Caco-2 (cell line): ENCODE results near the gene MED6. TPM values are rescaled to one million over a fixed set of nuclear protein-coding genes. Genes with fewer than 3 reads are reported as not detected.

Source experiments
- BruUV-seq: library from RNA; stranded (reverse); fragments of 400-500 nt; replicated peaks from 2 replicates; lab custom pipeline; 2021; lab: Mats Ljungman, UMichigan
- CTCF ChIA-PET: fragments of 300-600 bp; sonication (Branson Sonifier 250); formaldehyde crosslinking; loops from one replicate; lab custom pipeline; 2022; ENCODE audit warnings: antibody characterized with exemption; lab: Charles Lee
- POLR2A ChIA-PET: fragments of 300-600 bp; sonication (Branson Sonifier 250); formaldehyde crosslinking; loops from one replicate; lab custom pipeline; 2022; ENCODE audit warnings: antibody characterized with exemption; lab: Charles Lee
- DNase-seq, 2 experiments: peaks; one replicate each; pipeline versions ENCODE4 v3.0.0 to v3.0.0-alpha.2; 2020 to 2022
- H3K27me3 ChIP-seq: replicated peaks from 2 replicates; pipeline ENCODE4 v1.6.0; 2011; ENCODE audit warnings: low read length; ENCODE audit not compliant: control insufficient read depth, insufficient read depth
- H3K36me3 ChIP-seq: 2 replicates; pipeline ENCODE4 v1.5.1; 2011; ENCODE audit warnings: low read length; ENCODE audit not compliant: control insufficient read depth, insufficient read depth
- H3K4me1 ChIP-seq: fragments of 250-450 bp; sonication (Bioruptor Pico); 2 replicates; pipeline ENCODE4 v1.5.1; 2020; ENCODE audit warnings: mild to moderate bottlenecking
- H3K4me3 ChIP-seq: 2 replicates; pipeline ENCODE4 v1.5.1; 2011; ENCODE audit warnings: low read depth, mild to moderate bottlenecking, control low read depth, low read length
- H3K9me3 ChIP-seq: fragments of 250-450 bp; sonication (Bioruptor Pico); 2 replicates; pipeline ENCODE4 v1.5.1; 2020; ENCODE audit warnings: mild to moderate bottlenecking, moderate library complexity
- H3K27ac Mint-ChIP-seq: one replicate; pipeline ENCODE4 v1.8.0; 2022; ENCODE audit warnings: mixed read lengths; ENCODE audit not compliant: unreplicated experiment
- H3K27me3 Mint-ChIP-seq: one replicate; pipeline ENCODE4 v1.8.0; 2022; ENCODE audit warnings: mixed read lengths; ENCODE audit not compliant: insufficient read depth, unreplicated experiment
- H3K36me3 Mint-ChIP-seq: one replicate; pipeline ENCODE4 v1.8.0; 2022; ENCODE audit warnings: mild to moderate bottlenecking, mixed read lengths; ENCODE audit not compliant: insufficient read depth, unreplicated experiment
- H3K4me1 Mint-ChIP-seq: one replicate; pipeline ENCODE4 v1.8.0; 2022; ENCODE audit warnings: low read depth, mixed read lengths; ENCODE audit not compliant: unreplicated experiment
- H3K4me3 Mint-ChIP-seq: one replicate; pipeline ENCODE4 v1.8.0; 2022; ENCODE audit warnings: mild to moderate bottlenecking, moderate library complexity, mixed read lengths; ENCODE audit not compliant: unreplicated experiment
- H3K9me3 Mint-ChIP-seq: one replicate; pipeline ENCODE4 v1.8.0; 2022; ENCODE audit warnings: mixed read lengths; ENCODE audit not compliant: unreplicated experiment
- intact Hi-C: fragments of 100-400 bp; cut with micrococcal nuclease; formaldehyde crosslinking; loops from one replicate; pipeline ENCODE4 v1.10.0; 2022; ENCODE audit not compliant: unreplicated experiment
- total RNA-seq: library from RNA; stranded (reverse); gene quantifications from 2 replicates; pipeline ENCODE4 v1.2.3, GENCODE V29; 2022
- TF ChIP-seq, protein P1 (sequence below), 2 experiments: fragments of 200-600 bp in 1 of 2; IDR thresholded peaks; 1 replicate in 1 of 2; 2 replicates in 1 of 2; pipeline versions ENCODE4 v1.5.1 to v1.8.0; 2011 to 2022; ENCODE audit warnings: antibody characterized with exemption in 1 of 2, control low read depth in 1 of 2, inconsistent platforms in 1 of 2, low read depth in 1 of 2, low read length in 1 of 2, mild to moderate bottlenecking in 1 of 2, moderate library complexity in 1 of 2; ENCODE audit not compliant: insufficient read depth in 1 of 2, severe bottlenecking in 1 of 2, unreplicated experiment in 1 of 2

Gene MED6
- total RNA-seq, 1 experiment from 2014 or later = 55.5 TPM

DNA sequence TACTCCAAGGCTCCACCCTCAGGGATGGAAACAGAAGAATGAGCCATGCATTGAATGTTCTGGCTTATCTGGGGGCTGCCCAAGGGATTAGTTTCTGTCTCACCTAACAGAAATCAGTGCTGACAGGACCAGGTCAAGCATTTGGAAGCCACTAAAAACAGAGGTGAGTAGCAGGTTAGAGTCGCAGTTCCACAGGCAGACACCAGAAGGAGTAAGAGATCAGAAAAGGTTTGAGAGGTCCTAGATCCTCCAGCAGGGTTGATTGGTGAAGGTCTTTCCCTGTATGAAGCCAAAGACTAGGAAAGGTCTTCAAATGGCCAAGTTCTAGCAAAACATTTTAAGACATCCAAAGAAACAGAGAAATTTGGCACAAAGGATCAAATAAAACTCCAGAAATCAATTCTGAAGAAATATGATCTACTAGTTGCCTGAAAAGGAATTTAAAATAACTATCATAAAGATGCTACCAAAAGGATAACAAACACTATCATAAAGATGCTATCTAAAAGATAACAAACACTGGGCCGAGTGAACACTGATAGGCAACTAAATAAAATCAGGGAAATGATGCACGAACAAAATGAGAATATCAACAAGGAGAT lies 21.8 kb upstream of the MED6 start:
- POLR2A ChIA-PET = no interaction called here
- no peak overlapping the region for H3K4me3 Mint-ChIP-seq
- peaks cover 8% of the 10 kb centered on the region for H3K9me3 ChIP-seq
- CTCF ChIA-PET = no interaction called here
- peaks cover 1% of the 10 kb centered on the region for H3K27me3 Mint-ChIP-seq
- no TSS peak for BruUV-seq
- intact Hi-C loops = loop anchor here (1.0 to 2.0 kb wide), 4 partner anchors 92 to 350 kb away; partner anchors contain the start of gene MAP3K9
- no peak overlapping the region for H3K4me3 ChIP-seq
- peak; percentile 68 to 79 for DNase-seq
- peaks cover 21% of the 10 kb centered on the region for H3K9me3 Mint-ChIP-seq
- no peaks in the 10 kb centered on the region for H3K27me3 ChIP-seq
- no peak overlapping the region for H3K27ac Mint-ChIP-seq
- no peaks in the 10 kb centered on the region for H3K36me3 ChIP-seq
- no peaks in the 10 kb centered on the region for H3K36me3 Mint-ChIP-seq
- H3K4me1 ChIP-seq = 0 out of 2 replicates have a peak, but pooled peaks cover 6% of the 10 kb centered on the region
- TF ChIP-seq, protein P1, sequence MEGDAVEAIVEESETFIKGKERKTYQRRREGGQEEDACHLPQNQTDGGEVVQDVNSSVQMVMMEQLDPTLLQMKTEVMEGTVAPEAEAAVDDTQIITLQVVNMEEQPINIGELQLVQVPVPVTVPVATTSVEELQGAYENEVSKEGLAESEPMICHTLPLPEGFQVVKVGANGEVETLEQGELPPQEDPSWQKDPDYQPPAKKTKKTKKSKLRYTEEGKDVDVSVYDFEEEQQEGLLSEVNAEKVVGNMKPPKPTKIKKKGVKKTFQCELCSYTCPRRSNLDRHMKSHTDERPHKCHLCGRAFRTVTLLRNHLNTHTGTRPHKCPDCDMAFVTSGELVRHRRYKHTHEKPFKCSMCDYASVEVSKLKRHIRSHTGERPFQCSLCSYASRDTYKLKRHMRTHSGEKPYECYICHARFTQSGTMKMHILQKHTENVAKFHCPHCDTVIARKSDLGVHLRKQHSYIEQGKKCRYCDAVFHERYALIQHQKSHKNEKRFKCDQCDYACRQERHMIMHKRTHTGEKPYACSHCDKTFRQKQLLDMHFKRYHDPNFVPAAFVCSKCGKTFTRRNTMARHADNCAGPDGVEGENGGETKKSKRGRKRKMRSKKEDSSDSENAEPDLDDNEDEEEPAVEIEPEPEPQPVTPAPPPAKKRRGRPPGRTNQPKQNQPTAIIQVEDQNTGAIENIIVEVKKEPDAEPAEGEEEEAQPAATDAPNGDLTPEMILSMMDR (IDR thresholded peaks at IDR 0.05; ENCODE audit: insufficient read depth in 1 of 2, low read depth in 1 of 2, low read length in 1 of 2, severe bottlenecking in 1 of 2, unreplicated experiment in 1 of 2) = peak; percentile 82
- H3K4me1 Mint-ChIP-seq = peaks cover 6% of the 10 kb centered on the region

DNA sequence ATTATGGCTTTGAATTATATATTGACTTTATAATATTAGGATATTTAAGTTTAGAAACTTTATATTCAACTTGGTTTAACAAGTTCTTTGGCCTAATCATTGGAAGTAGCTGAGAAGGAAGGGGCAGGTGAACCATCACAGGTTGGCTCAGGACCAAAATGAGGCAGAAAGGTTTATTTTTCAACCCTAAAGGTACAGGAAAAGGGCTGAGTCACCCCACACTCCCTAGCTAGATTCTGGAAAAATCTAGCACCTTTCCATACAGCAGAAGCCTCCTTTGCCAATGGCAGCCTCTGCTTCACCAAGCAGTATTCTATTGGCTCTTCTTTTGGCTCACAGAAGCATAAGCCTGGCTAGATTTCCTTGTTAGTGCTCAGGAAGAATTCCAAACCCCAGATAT lies 19.3 kb upstream of the MED6 start:
- Histone ChIP-seq H3K36me3 (no peaks in the 10 kb centered on the region), H3K4me1 (no peaks in the 10 kb centered on the region), H3K9me3 (no peaks in the 10 kb centered on the region), H3K27me3 (no peaks in the 10 kb centered on the region), H3K4me3 (no peak overlapping the region)
- TF ChIP-seq, protein P1 (IDR thresholded peaks at IDR 0.05; ENCODE audit: insufficient read depth in 1 of 2, low read depth in 1 of 2, low read length in 1 of 2, severe bottlenecking in 1 of 2, unreplicated experiment in 1 of 2) = no peak
- no peaks in the 10 kb centered on the region for H3K36me3 Mint-ChIP-seq
- H3K9me3 Mint-ChIP-seq = no peaks in the 10 kb centered on the region
- intact Hi-C loops = no loop called here
- peaks cover 3% of the 10 kb centered on the region for H3K27me3 Mint-ChIP-seq
- no peaks in the 10 kb centered on the region for H3K4me1 Mint-ChIP-seq
- no peak for DNase-seq
- POLR2A ChIA-PET = no interaction called here
- CTCF ChIA-PET = no interaction called here
- no peak overlapping the region for H3K27ac Mint-ChIP-seq
- no TSS peak for BruUV-seq
- no peak overlapping the region for H3K4me3 Mint-ChIP-seq

DNA sequence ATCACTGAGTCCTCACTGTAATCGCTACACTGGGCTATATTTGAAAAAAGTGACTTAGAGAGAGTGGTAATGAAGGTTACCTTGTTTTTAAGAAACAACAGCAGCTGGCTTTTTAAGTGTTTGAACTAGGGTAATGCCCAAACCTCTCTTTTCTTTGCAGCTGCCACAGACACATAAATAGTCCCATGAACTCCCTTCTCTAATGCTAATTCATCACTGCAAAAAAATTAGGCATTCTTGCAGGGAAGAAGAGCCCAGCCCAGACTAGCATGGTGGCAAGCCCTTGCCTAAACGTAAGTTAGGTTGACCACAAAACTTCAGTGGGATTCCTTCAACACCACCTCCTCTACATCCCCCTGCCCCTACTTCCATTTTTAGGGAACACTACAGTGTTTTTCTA lies 17.9 kb upstream of the MED6 start:
- Histone ChIP-seq H3K9me3 (no peaks in the 10 kb centered on the region), H3K4me1 (no peaks in the 10 kb centered on the region), H3K36me3 (no peaks in the 10 kb centered on the region), H3K27me3 (no peaks in the 10 kb centered on the region), H3K4me3 (no peak overlapping the region)
- no peaks in the 10 kb centered on the region for H3K9me3 Mint-ChIP-seq
- H3K4me3 Mint-ChIP-seq = no peak overlapping the region
- intact Hi-C loops = no loop called here
- peaks cover 3% of the 10 kb centered on the region for H3K27me3 Mint-ChIP-seq
- H3K36me3 Mint-ChIP-seq = no peaks in the 10 kb centered on the region
- TF ChIP-seq, protein P1 (IDR thresholded peaks at IDR 0.05; ENCODE audit: insufficient read depth in 1 of 2, low read depth in 1 of 2, low read length in 1 of 2, severe bottlenecking in 1 of 2, unreplicated experiment in 1 of 2) = no peak
- H3K27ac Mint-ChIP-seq = no peak overlapping the region
- no TSS peak for BruUV-seq
- CTCF ChIA-PET = interaction anchor here (1.2 kb wide), 1 partner anchor 95 kb away, joined by 3 read pairs; no protein-coding TSS in a partner anchor
- no peaks in the 10 kb centered on the region for H3K4me1 Mint-ChIP-seq
- DNase-seq = no peak
- POLR2A ChIA-PET = interaction anchor here (0.6 kb wide), 1 partner anchor 191 kb away, joined by 8 read pairs; no protein-coding TSS in a partner anchor
